GM18508 (cell line): ENCODE data around the gene ZNF609.

Experiments used
- ATAC-seq: cut with Tn5 transposase; IDR thresholded peaks from one replicate; pipeline ENCODE4 v1.9.1; 2021; ENCODE audit warnings: moderate number of reproducible peaks; ENCODE audit not compliant: insufficient read depth, unreplicated experiment

The ZNF609 gene

GRCh38 chr15:64460206-64460723 is at the start of gene ZNF609:
Gene ZNF609 (plus strand): TSS chr15:64460578. CDS start chr15:64499420, 38,842 bp downstream.
- no peak for ATAC-seq

GRCh38 chr15:64412216-64412615 is 48.2 kb upstream of the ZNF609 start:
- no peak for ATAC-seq

GRCh38 chr15:64422697-64423096 is 37.7 kb upstream of the ZNF609 start:
- ATAC-seq = no peak

GRCh38 chr15:64423970-64424369 is 36.4 kb upstream of the ZNF609 start:
- ATAC-seq = no peak

- ATAC-seq = no peak
Observed at GRCh38 chr15:64425221-64425620, 35.2 kb upstream of the ZNF609 start.

GRCh38 chr15:64426845-64427465 is 33.4 kb upstream of the ZNF609 start:
- no peak for ATAC-seq

- ATAC-seq = no peak
Observed at GRCh38 chr15:64429448-64429847, 30.9 kb upstream of the ZNF609 start.

- no peak for ATAC-seq
Observed at GRCh38 chr15:64430000-64430735, 30.2 kb upstream of the ZNF609 start.

GRCh38 chr15:64437982-64438381 is 22.4 kb upstream of the ZNF609 start:
- no peak for ATAC-seq

- no peak for ATAC-seq
Observed at GRCh38 chr15:64438653-64439447, 21.5 kb upstream of the ZNF609 start.

GRCh38 chr15:64441852-64442251 is 18.5 kb upstream of the ZNF609 start:
- ATAC-seq = no peak

GRCh38 chr15:64443016-64443415 is 17.4 kb upstream of the ZNF609 start:
- no peak for ATAC-seq

- no peak for ATAC-seq
Observed at GRCh38 chr15:64443747-64444621, 16.4 kb upstream of the ZNF609 start.

- ATAC-seq = no peak
Observed at GRCh38 chr15:64444836-64445235, 15.5 kb upstream of the ZNF609 start.

GRCh38 chr15:64447536-64448315 is 12.7 kb upstream of the ZNF609 start:
- no peak for ATAC-seq

- no peak for ATAC-seq
Observed at GRCh38 chr15:64452988-64453688, 7.2 kb upstream of the ZNF609 start.

GRCh38 chr15:64453689-64454037 is 6.7 kb upstream of the ZNF609 start:
- ATAC-seq = no peak

GRCh38 chr15:64454282-64454681 is 6.1 kb upstream of the ZNF609 start:
- ATAC-seq = no peak

- ATAC-seq = no peak
Observed at GRCh38 chr15:64455961-64456371, 4.4 kb upstream of the ZNF609 start.
